Measurements from ENCODE around the gene ANKRD66.

DNA sequence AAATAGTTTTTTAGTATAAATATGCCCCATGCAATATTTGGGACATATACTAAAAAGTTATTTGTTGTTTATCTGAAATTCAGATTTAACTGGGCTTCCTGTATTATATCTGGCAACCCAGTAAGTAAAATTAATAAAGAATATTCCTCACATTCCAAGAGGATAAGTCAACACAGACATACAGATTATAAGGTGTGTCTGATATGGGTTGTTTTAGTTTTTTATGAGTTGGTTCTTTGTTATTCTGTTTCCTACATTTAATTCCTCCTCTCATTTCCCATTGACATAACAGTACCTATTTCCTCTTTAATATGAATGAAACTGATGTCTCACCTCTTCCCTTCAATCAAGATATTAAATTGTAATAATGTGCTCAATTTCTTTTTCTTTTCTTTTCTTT is 9.8 kb upstream of the ANKRD66 start:
- TF ChIP-seq, protein P1, sequence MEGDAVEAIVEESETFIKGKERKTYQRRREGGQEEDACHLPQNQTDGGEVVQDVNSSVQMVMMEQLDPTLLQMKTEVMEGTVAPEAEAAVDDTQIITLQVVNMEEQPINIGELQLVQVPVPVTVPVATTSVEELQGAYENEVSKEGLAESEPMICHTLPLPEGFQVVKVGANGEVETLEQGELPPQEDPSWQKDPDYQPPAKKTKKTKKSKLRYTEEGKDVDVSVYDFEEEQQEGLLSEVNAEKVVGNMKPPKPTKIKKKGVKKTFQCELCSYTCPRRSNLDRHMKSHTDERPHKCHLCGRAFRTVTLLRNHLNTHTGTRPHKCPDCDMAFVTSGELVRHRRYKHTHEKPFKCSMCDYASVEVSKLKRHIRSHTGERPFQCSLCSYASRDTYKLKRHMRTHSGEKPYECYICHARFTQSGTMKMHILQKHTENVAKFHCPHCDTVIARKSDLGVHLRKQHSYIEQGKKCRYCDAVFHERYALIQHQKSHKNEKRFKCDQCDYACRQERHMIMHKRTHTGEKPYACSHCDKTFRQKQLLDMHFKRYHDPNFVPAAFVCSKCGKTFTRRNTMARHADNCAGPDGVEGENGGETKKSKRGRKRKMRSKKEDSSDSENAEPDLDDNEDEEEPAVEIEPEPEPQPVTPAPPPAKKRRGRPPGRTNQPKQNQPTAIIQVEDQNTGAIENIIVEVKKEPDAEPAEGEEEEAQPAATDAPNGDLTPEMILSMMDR (IDR thresholded peaks at IDR 0.05): no peak
- TF ChIP-seq POLR2AphosphoS5 (IDR thresholded peaks at IDR 0.05) (no peak), POLR2A (IDR thresholded peaks at IDR 0.05; ENCODE audit: low read depth) (no peak)
